ENCODE measurements around the gene SERINC1. TPM values are rescaled to one million over a fixed set of nuclear protein-coding genes. Genes with fewer than 3 reads are reported as not detected.

The SERINC1 gene
- total and polyA plus RNA-seq, 9 donors: 125 to 207 (median 160) TPM

- Histone ChIP-seq H3K36me3 (no peaks in the 10 kb centered on the region), H3K4me3 (no peak overlapping the region), H3K9me3 (no peaks in the 10 kb centered on the region), H3K4me1 (ENCODE audit: insufficient read depth) (no peaks in the 10 kb centered on the region), H3K27me3 (no peaks in the 10 kb centered on the region), H3K27ac (no peak overlapping the region)
- intact Hi-C loops (cut with DNase I): loop anchor here in 2 of 4 donors (10.0 kb wide), 2 partner anchors 110 to 1610 kb away; no protein-coding TSS in a partner anchor
- no peak for DNase-seq
- TF ChIP-seq POLR2A (IDR thresholded peaks at IDR 0.05) (no peak), EP300 (IDR thresholded peaks at IDR 0.05) (no peak), CTCF (IDR thresholded peaks at IDR 0.05) (no peak)
- 76 to 84% (median 82%) methylated on average over 4 of the region's 4 CpGs for WGBS, 3 donors
These were observed 23.2 kb upstream of the SERINC1 start for GRCh38 chr6:122494665-122495272.

- DNase-seq: peak; percentile 45 to 71 (median 65)
- no peaks in the 10 kb centered on the region for H3K9me3 ChIP-seq
- no peaks in the 10 kb centered on the region for H3K36me3 ChIP-seq
- WGBS, 3 donors: 13 to 30% (median 17%) methylated on average over 7 of the region's 7 CpGs
- no peak overlapping the region for H3K27ac ChIP-seq
- intact Hi-C loops (cut with DNase I): loop anchor here in 2 of 4 donors (10.0 kb wide), 2 partner anchors 107 to 1607 kb away; no protein-coding TSS in a partner anchor
- TF ChIP-seq EP300 (IDR thresholded peaks at IDR 0.05): no peak
- TF ChIP-seq POLR2A (IDR thresholded peaks at IDR 0.05): no peak
- TF ChIP-seq CTCF (IDR thresholded peaks at IDR 0.05): peak in 2 of 3 donors; percentile 27 to 43
- no peaks in the 10 kb centered on the region for H3K27me3 ChIP-seq
- no peak overlapping the region for H3K4me3 ChIP-seq
- no peaks in the 10 kb centered on the region for H3K4me1 ChIP-seq (ENCODE audit: insufficient read depth)
These were observed 20.4 kb upstream of the SERINC1 start for GRCh38 chr6:122491919-122492555.

GRCh38 chr6:122490607-122491006 is 19.0 kb upstream of the SERINC1 start:
- intact Hi-C loops (cut with DNase I): loop anchor here in 2 of 4 donors (10.0 kb wide), 2 partner anchors 106 to 1606 kb away; no protein-coding TSS in a partner anchor
- 75 to 80% (median 77%) methylated on average over 1 of the region's 1 CpG for WGBS, 3 donors

GRCh38 chr6:122484760-122485159 is 13.2 kb upstream of the SERINC1 start:
- H3K9me3 ChIP-seq: no peaks in the 10 kb centered on the region

More at GRCh38 chr6:122490607-122491006, 19.0 kb upstream of the SERINC1 start:
- H3K4me3 ChIP-seq: no peak overlapping the region
- no peaks in the 10 kb centered on the region for H3K4me1 ChIP-seq (ENCODE audit: insufficient read depth)
- no peak for DNase-seq
- H3K27me3 ChIP-seq: no peaks in the 10 kb centered on the region
- H3K36me3 ChIP-seq: no peaks in the 10 kb centered on the region
- no peaks in the 10 kb centered on the region for H3K9me3 ChIP-seq
- TF ChIP-seq CTCF (IDR thresholded peaks at IDR 0.05): no peak
- TF ChIP-seq EP300 (IDR thresholded peaks at IDR 0.05): no peak
- TF ChIP-seq POLR2A (IDR thresholded peaks at IDR 0.05): no peak
- no peak overlapping the region for H3K27ac ChIP-seq

GRCh38 chr6:122482750-122483080 is 11.1 kb upstream of the SERINC1 start:
- H3K9me3 ChIP-seq: no peaks in the 10 kb centered on the region
- DNase-seq: no peak
- H3K27ac ChIP-seq: no peak overlapping the region
- H3K27me3 ChIP-seq: no peaks in the 10 kb centered on the region
- 73 to 89% (median 89%) methylated on average over 7 of the region's 7 CpGs for WGBS, 3 donors
- no peak overlapping the region for H3K4me3 ChIP-seq
- no peak for TF ChIP-seq CTCF (IDR thresholded peaks at IDR 0.05)
- no peak for TF ChIP-seq POLR2A (IDR thresholded peaks at IDR 0.05)
- no peak for TF ChIP-seq EP300 (IDR thresholded peaks at IDR 0.05)
- intact Hi-C loops (cut with DNase I): no loop called here
- no peaks in the 10 kb centered on the region for H3K4me1 ChIP-seq (ENCODE audit: insufficient read depth)
- H3K36me3 ChIP-seq: no peaks in the 10 kb centered on the region

More at GRCh38 chr6:122484760-122485159, 13.2 kb upstream of the SERINC1 start:
- WGBS, 3 donors: 70 to 74% (median 70%) methylated on average over 4 of the region's 4 CpGs
- no peaks in the 10 kb centered on the region for H3K27me3 ChIP-seq
- no peak overlapping the region for H3K27ac ChIP-seq
- H3K36me3 ChIP-seq: no peaks in the 10 kb centered on the region
- no peak for TF ChIP-seq EP300 (IDR thresholded peaks at IDR 0.05)
- H3K4me1 ChIP-seq (ENCODE audit: insufficient read depth): no peaks in the 10 kb centered on the region
- H3K4me3 ChIP-seq: no peak overlapping the region
- intact Hi-C loops (cut with DNase I): no loop called here
- DNase-seq: no peak

Data from ovary (tissue), 9 donors.